SW480 (cell line): ENCODE data around the gene GID4.

ENCODE experiments used
- DNase-seq: peaks from one replicate; pipeline ENCODE4 v3.0.0-alpha.2; 2016; ENCODE audit warnings: low spot score

GID4 gene

GRCh38 chr17:18017958-18018357 lies 21.2 kb upstream of the GID4 start:
- DNase-seq, result no peak

GRCh38 chr17:18018411-18018921 lies 20.7 kb upstream of the GID4 start:
- no peak for DNase-seq

GRCh38 chr17:18019838-18020154 lies 19.4 kb upstream of the GID4 start:
- DNase-seq, result no peak

GRCh38 chr17:18020971-18021370 lies 18.2 kb upstream of the GID4 start:
- DNase-seq, result no peak

- DNase-seq, result no peak
These were observed 17.8 kb upstream of the GID4 start for GRCh38 chr17:18021372-18021771.

- peak; percentile 25 for DNase-seq
These were observed 13.8 kb upstream of the GID4 start for GRCh38 chr17:18025241-18025944.

GRCh38 chr17:18025945-18026776 lies 13.0 kb upstream of the GID4 start:
- peak; percentile 23 for DNase-seq

GRCh38 chr17:18027280-18027679 lies 11.9 kb upstream of the GID4 start:
- DNase-seq, result no peak

GRCh38 chr17:18028114-18028951 lies 10.9 kb upstream of the GID4 start:
- no peak for DNase-seq

GRCh38 chr17:18028952-18029540 lies 10.2 kb upstream of the GID4 start:
- DNase-seq, result no peak

GRCh38 chr17:18031955-18032354 lies 7.3 kb upstream of the GID4 start:
- DNase-seq, result no peak

- peak; percentile 91 for DNase-seq
These were observed 5.6 kb upstream of the GID4 start for GRCh38 chr17:18033442-18034099.

- no peak for DNase-seq
These were observed 3.5 kb upstream of the GID4 start for GRCh38 chr17:18035704-18036103.

- no peak for DNase-seq
These were observed 1.7 kb upstream of the GID4 start for GRCh38 chr17:18037486-18037885.

GRCh38 chr17:18038149-18038850 lies 908 bp upstream of the GID4 start:
- peak; percentile 30 for DNase-seq

- peak; percentile 61 for DNase-seq
These were observed 490 bp downstream of the GID4 start for GRCh38 chr17:18039535-18040260.

GRCh38 chr17:18040261-18040858 lies 1.2 kb downstream of the GID4 start:
- no peak for DNase-seq

GRCh38 chr17:18041776-18042175 lies 2.6 kb downstream of the GID4 start:
- no peak for DNase-seq

GRCh38 chr17:18042983-18043382 lies 3.8 kb downstream of the GID4 start:
- DNase-seq, result no peak

GRCh38 chr17:18043491-18043890 lies 4.3 kb downstream of the GID4 start:
- DNase-seq, result peak; percentile 28
